Measurements from ENCODE around the gene ESR2. TPM values are rescaled to one million over a fixed set of nuclear protein-coding genes. Genes with fewer than 3 reads are reported as not detected.

The ESR2 gene
- total RNA-seq, 5 donors from 2014 or later (not counting 1 experiment from before 2014, with no cell fraction given) = 0.20 to 0.70 (median 0.43) TPM; not detected in 1

- H3K4me3 ChIP-seq (ENCODE audit: control insufficient read depth in 1 of 2, extremely low read depth in 1 of 2, low read length in 1 of 2) = no peak overlapping the region
- Mint-ChIP-seq H3K27me3 (peaks cover 3 to 17% of the 10 kb centered on the region in 2 donors), H3K27ac (no peak overlapping the region), H3K36me3 (no peaks in the 10 kb centered on the region), H3K9me3 (no peaks in the 10 kb centered on the region), H3K4me3 (no peak overlapping the region), H3K4me1 (peaks cover 17 to 21% (median 18%) of the 10 kb centered on the region in 3 donors)
- H3K4me1 ChIP-seq (ENCODE audit: control insufficient read depth in 1 of 2, extremely low read depth in 1 of 2, insufficient read depth in 2 of 2, low read length in 2 of 2) = peaks cover 0 to 16% of the 10 kb centered on the region in 2 experiments
- ChIA-PET POLR2A (interaction anchor here in 1 of 2 donors (0.7 kb wide), 1 partner anchor 1521 kb away, joined by 3 read pairs; no protein-coding TSS in a partner anchor), CTCF (interaction anchor here (0.6 to 0.7 kb wide), 4 partner anchors 73 to 345 kb away, joined by 3 to 4 read pairs (median 3); no protein-coding TSS in a partner anchor)
- H3K9me3 ChIP-seq = no peaks in the 10 kb centered on the region
- DNase-seq = no peak
- H3K27ac ChIP-seq (ENCODE audit: low read length) = no peak overlapping the region
- no CpG with 5 or more reads among the region's 1 CpG for WGBS (ENCODE audit: insufficient coverage)
- H3K36me3 ChIP-seq (ENCODE audit: control insufficient read depth in 2 of 2, extremely low read depth in 1 of 2, insufficient read depth in 1 of 2, low read length in 1 of 2) = no peaks in the 10 kb centered on the region
- peaks cover 0 to 13% of the 10 kb centered on the region in 2 experiments for H3K27me3 ChIP-seq (replicated peaks in 1 of 2; ENCODE audit: control insufficient read depth in 2 of 2, extremely low read depth in 1 of 2, insufficient read depth in 2 of 2, low read length in 1 of 2)
- no peak for ATAC-seq (replicated peaks in 1 of 4)
Observed at GRCh38 chr14:64298773-64299172, 4.6 kb upstream of the ESR2 start.

GRCh38 chr14:64296561-64296960 lies 2.4 kb upstream of the ESR2 start:
- no peaks in the 10 kb centered on the region for H3K36me3 ChIP-seq (ENCODE audit: control insufficient read depth in 2 of 2, extremely low read depth in 1 of 2, insufficient read depth in 1 of 2, low read length in 1 of 2)
- no peaks in the 10 kb centered on the region for H3K9me3 ChIP-seq
- no peak overlapping the region for H3K27ac Mint-ChIP-seq
- peaks cover 7 to 22% of the 10 kb centered on the region in 2 donors for H3K27me3 Mint-ChIP-seq
- CTCF ChIA-PET = interaction anchor here (0.5 to 0.7 kb wide), 5 partner anchors 9 to 496 kb away, joined by 3 read pairs; no protein-coding TSS in a partner anchor
- no peak overlapping the region for H3K27ac ChIP-seq (ENCODE audit: low read length)
- H3K4me1 Mint-ChIP-seq = peaks cover 11 to 24% (median 23%) of the 10 kb centered on the region in 3 donors
- no peak for ATAC-seq (replicated peaks in 1 of 4)
- H3K4me1 ChIP-seq (ENCODE audit: control insufficient read depth in 1 of 2, extremely low read depth in 1 of 2, insufficient read depth in 2 of 2, low read length in 2 of 2) = peaks cover 0 to 16% of the 10 kb centered on the region in 2 experiments
- H3K4me3 ChIP-seq (ENCODE audit: control insufficient read depth in 1 of 2, extremely low read depth in 1 of 2, low read length in 1 of 2) = no peak overlapping the region
- peak overlapping the region in 1 of 3 donors; percentile 5 for H3K4me3 Mint-ChIP-seq
- DNase-seq = no peak
- H3K27me3 ChIP-seq (replicated peaks in 1 of 2; ENCODE audit: control insufficient read depth in 2 of 2, extremely low read depth in 1 of 2, insufficient read depth in 2 of 2, low read length in 1 of 2) = peaks cover 0 to 13% of the 10 kb centered on the region in 2 experiments
- POLR2A ChIA-PET = no interaction called here
- H3K9me3 Mint-ChIP-seq = no peaks in the 10 kb centered on the region
- H3K36me3 Mint-ChIP-seq = no peaks in the 10 kb centered on the region

GRCh38 chr14:64294672-64295413 lies 672 bp upstream of the ESR2 start:
- Mint-ChIP-seq H3K27me3 (peaks cover 6 to 22% of the 10 kb centered on the region in 2 donors), H3K27ac (no peak overlapping the region), H3K4me1 (peaks cover 11 to 24% (median 23%) of the 10 kb centered on the region in 3 donors), H3K4me3 (peak overlapping the region; percentile 71 to 84 (median 73)), H3K36me3 (no peaks in the 10 kb centered on the region), H3K9me3 (no peaks in the 10 kb centered on the region)
- WGBS (ENCODE audit: insufficient coverage) = under 1% methylated on average over 13 of the region's 20 CpGs
- no peaks in the 10 kb centered on the region for H3K36me3 ChIP-seq (ENCODE audit: control insufficient read depth in 2 of 2, extremely low read depth in 1 of 2, insufficient read depth in 1 of 2, low read length in 1 of 2)
- H3K4me1 ChIP-seq (ENCODE audit: control insufficient read depth in 1 of 2, extremely low read depth in 1 of 2, insufficient read depth in 2 of 2, low read length in 2 of 2) = peaks cover 0 to 16% of the 10 kb centered on the region in 2 experiments
- H3K9me3 ChIP-seq = no peaks in the 10 kb centered on the region
- DNase-seq = peak; percentile 39 to 84 (median 75)
- CTCF ChIA-PET = interaction anchor here (0.5 to 1.9 kb wide), 7 partner anchors 9 to 746 kb away, joined by 3 to 10 read pairs (median 4); no protein-coding TSS in a partner anchor
- no peak overlapping the region for H3K27ac ChIP-seq (ENCODE audit: low read length)
- POLR2A ChIA-PET = interaction anchor here in 1 of 2 donors (0.6 kb wide), 1 partner anchor 11 kb away, joined by 3 read pairs; no protein-coding TSS in a partner anchor
- peak overlapping the region; percentile 50 to 84 for H3K4me3 ChIP-seq (ENCODE audit: control insufficient read depth in 1 of 2, extremely low read depth in 1 of 2, low read length in 1 of 2)
- peak; percentile 81 to 91 (median 89) for ATAC-seq (replicated peaks in 1 of 4)
- H3K27me3 ChIP-seq (replicated peaks in 1 of 2; ENCODE audit: control insufficient read depth in 2 of 2, extremely low read depth in 1 of 2, insufficient read depth in 2 of 2, low read length in 1 of 2) = peaks cover 0 to 13% of the 10 kb centered on the region in 2 experiments

- H3K36me3 ChIP-seq (ENCODE audit: control insufficient read depth in 2 of 2, extremely low read depth in 1 of 2, insufficient read depth in 1 of 2, low read length in 1 of 2) = no peaks in the 10 kb centered on the region
- no peak overlapping the region for H3K27ac ChIP-seq (ENCODE audit: low read length)
- no peaks in the 10 kb centered on the region for H3K9me3 Mint-ChIP-seq
- H3K27me3 ChIP-seq (replicated peaks in 1 of 2; ENCODE audit: control insufficient read depth in 2 of 2, extremely low read depth in 1 of 2, insufficient read depth in 2 of 2, low read length in 1 of 2) = peaks cover 0 to 13% of the 10 kb centered on the region in 2 experiments
- peaks cover 11 to 24% (median 23%) of the 10 kb centered on the region in 3 donors for H3K4me1 Mint-ChIP-seq
- no peak overlapping the region for H3K4me3 Mint-ChIP-seq
- H3K4me1 ChIP-seq (ENCODE audit: control insufficient read depth in 1 of 2, extremely low read depth in 1 of 2, insufficient read depth in 2 of 2, low read length in 2 of 2) = peaks cover 0 to 16% of the 10 kb centered on the region in 2 experiments
- no peaks in the 10 kb centered on the region for H3K9me3 ChIP-seq
- H3K36me3 Mint-ChIP-seq = no peaks in the 10 kb centered on the region
- ChIA-PET POLR2A (no interaction called here), CTCF (no interaction called here)
- WGBS (ENCODE audit: insufficient coverage) = no CpG with 5 or more reads among the region's 3 CpGs
- no peak overlapping the region for H3K4me3 ChIP-seq (ENCODE audit: control insufficient read depth in 1 of 2, extremely low read depth in 1 of 2, low read length in 1 of 2)
- no peak overlapping the region for H3K27ac Mint-ChIP-seq
- ATAC-seq (replicated peaks in 1 of 4) (no peak), DNase-seq (no peak)
- H3K27me3 Mint-ChIP-seq = peaks cover 4 to 14% of the 10 kb centered on the region in 2 donors
Observed at GRCh38 chr14:64292197-64292596, 2.0 kb downstream of the ESR2 start.

- Histone ChIP-seq H3K27me3 (replicated peaks in 1 of 2; ENCODE audit: control insufficient read depth in 2 of 2, extremely low read depth in 1 of 2, insufficient read depth in 2 of 2, low read length in 1 of 2) (peaks cover 0 to 8% of the 10 kb centered on the region in 2 experiments), H3K36me3 (ENCODE audit: control insufficient read depth in 2 of 2, extremely low read depth in 1 of 2, insufficient read depth in 1 of 2, low read length in 1 of 2) (no peaks in the 10 kb centered on the region), H3K9me3 (no peaks in the 10 kb centered on the region), H3K27ac (ENCODE audit: low read length) (no peak overlapping the region), H3K4me1 (ENCODE audit: control insufficient read depth in 1 of 2, extremely low read depth in 1 of 2, insufficient read depth in 2 of 2, low read length in 2 of 2) (peaks cover 0 to 8% of the 10 kb centered on the region in 2 experiments), H3K4me3 (ENCODE audit: control insufficient read depth in 1 of 2, extremely low read depth in 1 of 2, low read length in 1 of 2) (no peak overlapping the region)
- H3K9me3 Mint-ChIP-seq = no peaks in the 10 kb centered on the region
- peaks cover 4 to 8% of the 10 kb centered on the region in 2 donors for H3K27me3 Mint-ChIP-seq
- WGBS (ENCODE audit: insufficient coverage) = no CpG with 5 or more reads among the region's 1 CpG
- H3K36me3 Mint-ChIP-seq = no peaks in the 10 kb centered on the region
- ATAC-seq (replicated peaks in 1 of 4) = no peak
- POLR2A ChIA-PET = interaction anchor here in 1 of 2 donors (0.7 kb wide), 1 partner anchor 677 kb away, joined by 3 read pairs; no protein-coding TSS in a partner anchor
- H3K27ac Mint-ChIP-seq = no peak overlapping the region
- CTCF ChIA-PET = interaction anchor here in 1 of 2 donors (0.7 to 0.9 kb wide), 2 partner anchors 14 to 1122 kb away, joined by 3 to 5 read pairs; no protein-coding TSS in a partner anchor
- H3K4me1 Mint-ChIP-seq = peaks cover 4 to 12% (median 11%) of the 10 kb centered on the region in 3 donors
- no peak for DNase-seq
- H3K4me3 Mint-ChIP-seq = no peak overlapping the region
Observed at GRCh38 chr14:64289571-64289970, 4.6 kb downstream of the ESR2 start.

- CTCF ChIA-PET = interaction anchor here in 1 of 2 donors (0.6 kb wide), 1 partner anchor 538 kb away, joined by 3 read pairs; no protein-coding TSS in a partner anchor
- no peak for ATAC-seq (replicated peaks in 1 of 4)
- Histone ChIP-seq H3K4me1 (ENCODE audit: control insufficient read depth in 1 of 2, extremely low read depth in 1 of 2, insufficient read depth in 2 of 2, low read length in 2 of 2) (peaks cover 0 to 4% of the 10 kb centered on the region in 2 experiments), H3K27me3 (replicated peaks in 1 of 2; ENCODE audit: control insufficient read depth in 2 of 2, extremely low read depth in 1 of 2, insufficient read depth in 2 of 2, low read length in 1 of 2) (no peaks in the 10 kb centered on the region), H3K9me3 (no peaks in the 10 kb centered on the region), H3K4me3 (ENCODE audit: control insufficient read depth in 1 of 2, extremely low read depth in 1 of 2, low read length in 1 of 2) (no peak overlapping the region), H3K27ac (ENCODE audit: low read length) (no peak overlapping the region), H3K36me3 (ENCODE audit: control insufficient read depth in 2 of 2, extremely low read depth in 1 of 2, insufficient read depth in 1 of 2, low read length in 1 of 2) (no peaks in the 10 kb centered on the region)
- no peak for DNase-seq
- no peaks in the 10 kb centered on the region for H3K9me3 Mint-ChIP-seq
- H3K27ac Mint-ChIP-seq = no peak overlapping the region
- H3K4me1 Mint-ChIP-seq = peaks cover 6 to 8% (median 6%) of the 10 kb centered on the region in 3 donors
- POLR2A ChIA-PET = interaction anchor here in 1 of 2 donors (0.6 kb wide), 1 partner anchor 58 kb away, joined by 8 read pairs; no protein-coding TSS in a partner anchor
- H3K4me3 Mint-ChIP-seq = no peak overlapping the region
- 40% methylated on average over 1 of the region's 2 CpGs for WGBS (ENCODE audit: insufficient coverage)
- no peaks in the 10 kb centered on the region for H3K27me3 Mint-ChIP-seq
- H3K36me3 Mint-ChIP-seq = no peaks in the 10 kb centered on the region
Observed at GRCh38 chr14:64281805-64282204, 12.4 kb downstream of the ESR2 start.

Data from T-cell (primary cell).